SJCRH30 (cell line): ENCODE data around the gene ELFN1. TPM values are rescaled to one million over a fixed set of nuclear protein-coding genes. Genes with fewer than 3 reads are reported as not detected.
A peak's percentile ranks its signal among the peaks of the same experiment; 100 is the strongest.

Experiments
- DNase-seq, 2 experiments: peaks; one replicate each; pipeline ENCODE4 v3.0.0-alpha.2; 2015 to 2020
- H3K27ac ChIP-seq: fragments of 250-450 bp; sonication (Bioruptor Pico); 2 replicates; pipeline ENCODE4 v1.5.1; 2020; ENCODE audit warnings: mild to moderate bottlenecking, moderate library complexity
- H3K27me3 ChIP-seq: fragments of 250-450 bp; sonication (Bioruptor Pico); 2 replicates; pipeline ENCODE4 v1.5.1; 2020; ENCODE audit warnings: mild to moderate bottlenecking, moderate library complexity
- H3K36me3 ChIP-seq: fragments of 250-450 bp; sonication (Bioruptor Pico); 2 replicates; pipeline ENCODE4 v1.5.1; 2020; ENCODE audit warnings: mild to moderate bottlenecking, moderate library complexity
- H3K4me1 ChIP-seq: fragments of 250-450 bp; sonication (Bioruptor Pico); 2 replicates; pipeline ENCODE4 v1.5.1; 2020; ENCODE audit warnings: mild to moderate bottlenecking, moderate library complexity
- H3K4me3 ChIP-seq: fragments of 250-450 bp; sonication (Bioruptor Pico); 2 replicates; pipeline ENCODE4 v1.5.1; 2020; ENCODE audit warnings: mild to moderate bottlenecking, moderate library complexity
- H3K9me3 ChIP-seq: fragments of 250-450 bp; sonication (Bioruptor Pico); replicated peaks from 2 replicates; pipeline ENCODE4 v1.5.1; 2020; ENCODE audit warnings: mild to moderate bottlenecking, moderate library complexity
- total RNA-seq: library from RNA; depleted of rRNA; stranded (reverse); fragments of >200 nt; shearing (Covaris generic); gene quantifications from 2 replicates; pipeline ENCODE4 v1.2.3, GENCODE V29; 2014; rRNA removed

ELFN1 gene
- total RNA-seq, 1 experiment from 2014 or later: 1.7 TPM

DNA sequence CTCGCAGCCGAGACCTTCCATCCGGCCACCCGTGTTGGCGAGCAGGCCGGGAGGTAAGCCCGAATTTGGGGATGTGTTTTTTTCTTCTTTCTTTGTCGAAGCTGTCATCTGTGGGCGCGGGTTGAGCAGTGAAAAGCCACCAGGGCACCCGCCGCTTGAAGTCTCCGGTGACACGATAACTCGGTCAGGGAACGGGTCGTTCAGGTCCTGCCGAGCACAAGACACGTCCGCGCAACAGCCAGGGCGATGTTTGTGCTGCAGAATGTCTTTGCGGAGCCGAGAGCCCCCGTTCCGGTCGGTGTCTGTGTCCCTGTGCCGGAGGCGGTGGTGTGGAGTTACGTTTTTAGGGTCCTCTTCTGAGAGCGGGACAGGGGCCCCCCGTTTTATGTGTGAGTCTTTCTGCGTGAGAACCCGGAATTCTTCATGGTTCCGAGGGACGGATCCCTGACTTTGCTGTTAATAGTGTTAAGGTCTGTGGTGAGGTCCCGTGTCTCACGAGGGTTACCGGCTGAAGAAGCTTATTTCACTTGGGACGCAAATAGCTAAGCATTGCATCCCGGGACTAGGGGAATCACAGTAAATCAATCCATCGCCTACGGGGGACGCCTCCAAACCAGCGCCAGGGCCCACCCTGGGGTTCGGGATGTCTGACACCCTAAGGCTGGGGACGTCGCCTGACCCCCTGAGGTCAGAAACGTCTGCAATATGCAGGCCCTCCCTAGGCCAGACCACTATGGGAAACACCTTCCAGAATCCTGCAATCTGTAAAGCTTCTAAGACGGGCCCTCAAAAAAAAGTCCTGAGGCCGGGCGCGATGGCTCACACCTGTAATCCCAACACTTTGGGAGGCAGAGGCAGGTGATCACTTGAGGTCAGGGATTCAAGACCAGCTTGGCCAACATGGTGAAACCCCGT, 99.5 kb downstream of the ELFN1 start:
- Histone ChIP-seq H3K27ac (no peak overlapping the region), H3K27me3 (no peaks in the 10 kb centered on the region), H3K9me3 (no peaks in the 10 kb centered on the region), H3K4me3 (no peak overlapping the region), H3K36me3 (no peaks in the 10 kb centered on the region), H3K4me1 (no peaks in the 10 kb centered on the region)
- DNase-seq: no peak

DNA sequence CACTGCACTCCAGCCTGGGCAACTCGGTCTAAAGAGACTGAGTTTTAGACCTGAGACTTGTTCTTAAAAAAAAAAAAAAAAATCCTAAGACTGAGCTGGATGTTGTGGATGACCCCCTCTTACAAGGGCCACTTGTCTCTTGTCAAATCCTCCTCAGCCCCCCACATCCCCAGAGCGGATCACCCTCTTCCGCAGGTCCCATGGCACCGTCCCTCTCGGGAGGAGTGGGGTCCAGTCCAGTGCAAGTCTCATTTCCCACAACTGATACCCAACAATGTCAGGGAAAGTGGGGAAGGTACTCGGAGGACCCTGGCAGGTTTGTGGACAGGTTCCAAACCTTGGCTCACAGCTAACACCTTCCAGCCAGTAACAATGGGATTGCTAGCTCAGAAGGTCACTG, 100.3 kb downstream of the ELFN1 start:
- DNase-seq: no peak
- no peaks in the 10 kb centered on the region for H3K9me3 ChIP-seq
- H3K4me3 ChIP-seq: no peak overlapping the region
- H3K4me1 ChIP-seq: no peaks in the 10 kb centered on the region
- no peaks in the 10 kb centered on the region for H3K27me3 ChIP-seq
- no peak overlapping the region for H3K27ac ChIP-seq
- H3K36me3 ChIP-seq: no peaks in the 10 kb centered on the region

DNA sequence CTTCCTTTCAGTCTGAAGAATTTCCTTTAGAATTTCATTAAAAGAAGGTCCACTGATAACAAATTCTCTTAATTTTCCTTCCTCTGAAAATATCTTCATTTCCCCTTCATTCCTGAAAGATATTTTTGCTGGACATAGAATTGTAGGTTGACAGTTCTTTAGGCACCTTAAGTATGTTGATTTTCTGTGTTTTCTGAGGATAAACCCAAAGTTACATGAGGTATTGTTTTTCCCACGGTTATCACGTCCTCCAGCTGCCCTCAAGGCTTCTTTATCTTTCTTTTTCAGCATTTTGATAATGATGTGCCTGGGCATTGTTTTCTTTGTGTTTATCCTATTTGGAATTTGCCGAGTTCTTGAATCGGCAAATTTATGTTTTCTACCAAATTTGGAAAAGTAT, 105.3 kb downstream of the ELFN1 start:
- no peak for DNase-seq
- Histone ChIP-seq H3K27ac (no peak overlapping the region), H3K36me3 (no peaks in the 10 kb centered on the region), H3K4me1 (no peaks in the 10 kb centered on the region), H3K27me3 (no peaks in the 10 kb centered on the region), H3K4me3 (no peak overlapping the region), H3K9me3 (no peaks in the 10 kb centered on the region)

DNA sequence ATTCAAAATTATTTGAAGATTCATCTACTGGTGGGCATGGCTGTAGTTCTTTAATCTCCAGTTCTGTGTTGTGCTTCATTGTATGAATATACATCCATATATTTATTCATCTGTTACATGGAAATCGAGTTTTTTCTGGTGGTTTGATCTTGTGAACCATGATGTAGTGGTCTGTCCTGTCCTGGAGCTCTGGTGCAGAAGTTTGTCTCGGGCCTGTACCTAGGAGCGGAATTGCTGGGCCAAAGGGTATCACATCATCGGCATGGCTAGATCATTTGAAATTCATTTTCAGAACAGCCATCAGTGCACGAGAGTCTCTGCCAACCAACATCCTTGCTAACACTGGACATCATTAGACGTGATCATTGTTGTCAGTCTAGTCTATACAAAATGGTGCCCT, 107.0 kb downstream of the ELFN1 start:
- Histone ChIP-seq H3K4me3 (no peak overlapping the region), H3K4me1 (no peaks in the 10 kb centered on the region), H3K27ac (no peak overlapping the region), H3K27me3 (no peaks in the 10 kb centered on the region), H3K9me3 (no peaks in the 10 kb centered on the region), H3K36me3 (no peaks in the 10 kb centered on the region)
- DNase-seq: no peak

DNA sequence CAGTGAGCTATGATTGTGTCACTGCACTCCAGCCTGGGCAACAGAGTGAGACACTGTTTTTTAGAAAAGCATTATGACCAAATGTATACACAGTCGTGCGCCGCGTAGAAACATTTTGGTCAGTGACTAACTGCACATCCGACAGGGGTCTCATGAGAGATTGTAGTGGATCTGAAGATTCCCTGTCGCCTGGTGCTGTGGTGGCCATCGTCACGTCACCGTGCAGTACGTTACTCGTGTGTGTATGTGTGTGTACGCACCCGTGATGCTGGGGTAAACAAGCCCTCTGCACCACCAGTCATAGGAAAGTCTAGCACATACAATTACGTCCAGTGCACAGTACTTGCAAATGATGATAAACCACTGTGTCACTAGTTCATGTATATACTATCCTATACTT, 109.4 kb downstream of the ELFN1 start:
- no peak overlapping the region for H3K4me3 ChIP-seq
- H3K36me3 ChIP-seq: no peaks in the 10 kb centered on the region
- no peaks in the 10 kb centered on the region for H3K4me1 ChIP-seq
- no peak for DNase-seq
- no peaks in the 10 kb centered on the region for H3K27me3 ChIP-seq
- no peak overlapping the region for H3K27ac ChIP-seq
- no peaks in the 10 kb centered on the region for H3K9me3 ChIP-seq

DNA sequence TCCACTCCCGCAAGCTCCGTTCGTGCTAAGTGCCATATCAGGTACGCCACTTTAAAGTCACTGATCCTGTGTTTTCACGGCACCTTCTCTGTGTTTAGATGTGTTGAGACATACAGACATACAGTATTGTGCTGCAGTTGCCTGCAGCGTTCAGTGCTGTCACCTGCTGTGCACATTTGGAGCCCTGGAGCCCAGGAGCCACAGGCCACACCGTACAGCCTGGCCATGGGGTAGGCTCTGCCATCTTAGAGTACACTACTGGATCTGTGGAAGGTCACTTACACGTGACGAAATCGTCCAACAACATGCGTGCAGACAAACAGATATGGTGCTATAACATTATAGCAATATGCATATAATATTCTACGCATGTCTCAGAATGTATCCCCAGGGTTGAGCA, 111.3 kb downstream of the ELFN1 start:
- Histone ChIP-seq H3K36me3 (no peaks in the 10 kb centered on the region), H3K27me3 (no peaks in the 10 kb centered on the region), H3K4me1 (no peaks in the 10 kb centered on the region), H3K4me3 (no peak overlapping the region), H3K9me3 (no peaks in the 10 kb centered on the region), H3K27ac (no peak overlapping the region)
- no peak for DNase-seq

DNA sequence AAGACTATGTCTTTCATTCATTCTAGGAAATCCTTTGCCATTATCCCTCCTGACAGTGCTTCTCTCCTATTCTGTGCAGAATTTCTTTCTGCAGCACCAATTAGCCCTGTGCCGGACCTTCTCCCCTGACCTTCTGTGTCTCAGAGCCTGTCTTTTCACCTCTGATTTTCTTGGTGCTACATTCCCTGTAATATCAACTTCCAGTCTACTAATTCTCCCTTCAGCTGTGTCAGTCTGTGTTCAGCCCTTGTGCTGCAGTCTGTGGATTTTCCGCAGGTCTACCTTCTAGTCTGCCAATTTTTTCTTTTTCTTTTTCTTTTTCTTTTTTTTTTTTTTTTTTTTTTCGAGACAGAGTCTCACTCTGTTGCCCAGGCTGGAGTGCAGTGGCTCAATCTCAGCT, 115.8 kb downstream of the ELFN1 start:
- Histone ChIP-seq H3K4me1 (no peaks in the 10 kb centered on the region), H3K4me3 (no peak overlapping the region), H3K27ac (no peak overlapping the region), H3K9me3 (no peaks in the 10 kb centered on the region), H3K36me3 (no peaks in the 10 kb centered on the region), H3K27me3 (no peaks in the 10 kb centered on the region)
- no peak for DNase-seq

DNA sequence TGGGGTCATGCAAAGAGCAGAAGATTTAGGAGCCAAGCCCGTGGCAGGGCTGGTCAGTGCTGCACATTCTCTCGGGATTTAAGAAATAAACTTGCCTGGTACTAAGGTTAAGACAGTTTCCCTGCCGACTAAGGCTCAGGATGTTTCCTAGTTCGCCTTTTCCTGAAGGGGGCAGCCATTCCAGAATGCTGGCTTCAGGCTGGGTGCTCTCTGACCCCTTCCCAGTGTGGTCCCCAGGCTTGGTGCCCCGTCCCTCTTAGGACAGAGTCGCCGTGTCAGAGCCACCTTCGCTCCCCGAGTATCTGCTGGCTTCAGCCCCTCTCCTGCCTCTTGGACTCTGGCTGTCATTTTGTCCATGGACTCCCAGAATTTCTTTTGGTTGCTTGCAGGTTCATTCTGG, 117.2 kb downstream of the ELFN1 start:
- no peak overlapping the region for H3K27ac ChIP-seq
- H3K36me3 ChIP-seq: no peaks in the 10 kb centered on the region
- DNase-seq: no peak
- H3K4me3 ChIP-seq: no peak overlapping the region
- H3K4me1 ChIP-seq: no peaks in the 10 kb centered on the region
- no peaks in the 10 kb centered on the region for H3K27me3 ChIP-seq
- H3K9me3 ChIP-seq: no peaks in the 10 kb centered on the region

DNA sequence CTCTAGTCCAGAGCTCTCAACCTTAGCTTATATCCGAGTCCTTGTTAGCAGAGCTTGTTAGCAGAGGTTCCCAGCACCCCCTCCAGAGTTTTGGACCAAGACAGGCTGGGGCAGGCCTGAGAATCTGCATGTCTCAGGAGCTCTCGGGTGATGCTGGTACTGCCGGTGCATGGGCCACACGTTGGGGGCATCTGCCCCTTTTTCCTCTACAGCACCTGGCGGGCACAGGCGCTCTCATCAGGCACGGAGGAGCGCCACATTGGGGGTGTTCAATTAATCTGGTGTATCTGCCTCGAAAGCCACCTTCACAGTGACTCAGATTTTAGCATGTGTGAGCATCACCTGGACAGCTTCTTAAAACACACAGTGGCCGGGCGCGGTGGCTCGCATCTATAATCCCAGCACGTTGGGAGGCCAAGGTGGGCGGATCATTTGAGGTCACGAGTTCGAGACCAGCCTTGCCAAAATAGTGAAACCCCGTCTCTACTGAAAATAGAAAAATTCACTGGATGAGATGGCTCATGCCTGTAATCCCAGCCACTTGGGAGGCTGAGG, 117.7 kb downstream of the ELFN1 start:
- no peaks in the 10 kb centered on the region for H3K9me3 ChIP-seq
- no peak for DNase-seq
- no peaks in the 10 kb centered on the region for H3K4me1 ChIP-seq
- H3K27me3 ChIP-seq: no peaks in the 10 kb centered on the region
- no peaks in the 10 kb centered on the region for H3K36me3 ChIP-seq
- H3K4me3 ChIP-seq: no peak overlapping the region
- H3K27ac ChIP-seq: no peak overlapping the region

DNA sequence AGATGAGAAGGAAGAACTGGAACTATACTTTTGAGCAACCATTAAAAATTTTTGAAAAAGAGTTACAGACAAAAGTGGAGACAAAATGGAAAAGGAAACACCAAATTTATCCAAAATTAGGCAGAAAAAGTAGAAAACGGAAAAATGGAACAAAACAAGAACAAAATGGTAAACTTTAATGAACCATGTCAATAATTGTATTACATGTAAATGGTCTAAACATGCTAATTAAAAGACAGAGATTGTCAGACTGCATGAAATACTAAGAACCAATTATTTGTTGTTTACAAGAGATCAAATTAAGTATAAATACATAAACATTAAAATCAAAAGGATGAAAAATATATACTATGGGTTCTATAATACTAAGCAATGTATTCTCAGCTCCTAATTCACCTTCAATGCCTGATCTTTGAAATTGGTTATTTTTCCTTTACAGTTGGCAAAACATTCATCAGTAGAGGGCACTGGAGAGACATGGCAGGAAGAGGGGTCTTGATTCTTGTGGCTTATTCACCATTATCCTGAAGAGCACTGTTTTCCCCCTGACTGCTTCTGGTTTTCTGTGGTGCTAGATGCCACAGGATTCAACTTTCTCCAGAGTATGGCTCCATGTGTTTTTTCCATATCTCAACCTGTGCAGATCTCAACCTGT, 124.9 kb downstream of the ELFN1 start:
- no peak overlapping the region for H3K4me3 ChIP-seq
- H3K27ac ChIP-seq: no peak overlapping the region
- no peaks in the 10 kb centered on the region for H3K4me1 ChIP-seq
- no peaks in the 10 kb centered on the region for H3K36me3 ChIP-seq
- peak in 1 of 2 experiments; percentile 32 for DNase-seq
- no peaks in the 10 kb centered on the region for H3K9me3 ChIP-seq
- no peaks in the 10 kb centered on the region for H3K27me3 ChIP-seq

Other genes with a start within 250 kb of the ELFN1 start
- 1.1 and 1.3 TPM in 2 replicates for gene MICALL2, start 210.8 kb upstream of the ELFN1 start, total RNA-seq
- 25.1 and 27.7 TPM in 2 replicates for gene INTS1, start 165.9 kb upstream of the ELFN1 start, total RNA-seq
- gene MAFK, start 139.6 kb upstream of the ELFN1 start, total RNA-seq: 0.86 and 1.6 TPM in 2 replicates
- gene TMEM184A, start 114.1 kb upstream of the ELFN1 start, total RNA-seq: not detected in 2 replicates
- gene PSMG3, start 100.2 kb upstream of the ELFN1 start, total RNA-seq: 22.5 and 28.9 TPM in 2 replicates